ENCODE data around the gene SEC11A.
"Not testable (repeated sequence)": the region's sequence is repeated elsewhere in the genome, so short reads cannot be mapped to it uniquely, and the experiment has no call there.

SEC11A gene

DNA sequence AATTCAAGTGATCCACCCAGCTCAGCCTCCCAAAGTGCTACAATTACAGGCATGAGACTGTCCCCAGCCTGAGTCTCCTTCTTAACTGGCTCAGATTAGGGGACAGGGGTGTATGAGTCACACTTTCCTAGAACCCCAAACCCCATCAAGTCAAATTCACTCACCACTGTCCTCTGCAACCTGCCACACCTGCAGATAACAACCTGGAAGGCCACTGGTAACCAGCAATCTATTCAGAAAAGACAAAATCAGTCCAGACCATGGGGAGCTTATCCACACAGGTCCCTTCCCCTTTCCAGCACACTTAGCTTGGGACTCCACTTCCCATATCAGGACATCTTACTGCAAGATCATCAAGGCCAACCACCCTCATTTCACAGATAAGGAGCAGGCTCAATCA lies 68.2 kb downstream of the SEC11A start:
- Histone ChIP-seq H3K27ac (ENCODE audit: low read depth in 2 of 2, low read length in 2 of 2) (no peak overlapping the region), H3K4me3 (ENCODE audit: low read length in 2 of 2) (no peak overlapping the region), H3K9ac (ENCODE audit: low read depth in 1 of 2, low read length in 2 of 2) (no peak overlapping the region), H3K36me3 (ENCODE audit: control insufficient read depth in 2 of 2, insufficient read depth in 2 of 2, low read length in 2 of 2) (peaks cover 56 to 71% of the 10 kb centered on the region in 2 donors), H3K9me3 (ENCODE audit: control insufficient read depth in 2 of 2, low read length in 2 of 2) (no peaks in the 10 kb centered on the region), H3K27me3 (ENCODE audit: control insufficient read depth in 2 of 2, insufficient read depth in 2 of 2, low read length in 2 of 2) (no peaks in the 10 kb centered on the region), H3K4me1 (ENCODE audit: control insufficient read depth in 2 of 2, insufficient read depth in 2 of 2, low read length in 2 of 2) (peaks cover 0 to 4% of the 10 kb centered on the region in 2 donors)

DNA sequence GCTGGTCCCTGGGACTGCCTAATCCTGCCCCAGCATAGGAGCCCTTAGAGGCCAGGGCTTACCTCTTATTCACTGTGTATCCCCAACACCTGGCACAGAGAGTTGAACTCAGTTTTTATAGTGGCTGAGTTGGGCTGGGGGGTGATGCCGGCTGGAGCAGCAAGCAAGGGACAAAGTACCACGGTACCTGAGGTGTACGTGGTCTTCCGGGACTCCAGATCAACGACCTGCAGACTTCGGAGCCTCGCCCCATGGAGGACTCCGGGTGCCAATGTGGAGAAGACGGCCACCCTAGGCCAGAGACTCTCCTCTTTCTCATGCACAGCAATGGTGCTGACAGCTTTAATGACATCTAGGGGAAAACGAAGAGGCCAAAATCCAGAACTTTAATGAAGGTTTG lies 69.9 kb downstream of the SEC11A start:
- no peak overlapping the region for H3K27ac ChIP-seq (ENCODE audit: low read depth in 2 of 2, low read length in 2 of 2)
- H3K9me3 ChIP-seq (ENCODE audit: control insufficient read depth in 2 of 2, low read length in 2 of 2) = no peaks in the 10 kb centered on the region
- no peak overlapping the region for H3K9ac ChIP-seq (ENCODE audit: low read depth in 1 of 2, low read length in 2 of 2)
- no peaks in the 10 kb centered on the region for H3K4me1 ChIP-seq (ENCODE audit: control insufficient read depth in 2 of 2, insufficient read depth in 2 of 2, low read length in 2 of 2)
- H3K27me3 ChIP-seq (ENCODE audit: control insufficient read depth in 2 of 2, insufficient read depth in 2 of 2, low read length in 2 of 2) = no peaks in the 10 kb centered on the region
- H3K36me3 ChIP-seq (ENCODE audit: control insufficient read depth in 2 of 2, insufficient read depth in 2 of 2, low read length in 2 of 2) = peaks cover 55 to 72% of the 10 kb centered on the region in 2 donors
- H3K4me3 ChIP-seq (ENCODE audit: low read length in 2 of 2) = no peak overlapping the region

DNA sequence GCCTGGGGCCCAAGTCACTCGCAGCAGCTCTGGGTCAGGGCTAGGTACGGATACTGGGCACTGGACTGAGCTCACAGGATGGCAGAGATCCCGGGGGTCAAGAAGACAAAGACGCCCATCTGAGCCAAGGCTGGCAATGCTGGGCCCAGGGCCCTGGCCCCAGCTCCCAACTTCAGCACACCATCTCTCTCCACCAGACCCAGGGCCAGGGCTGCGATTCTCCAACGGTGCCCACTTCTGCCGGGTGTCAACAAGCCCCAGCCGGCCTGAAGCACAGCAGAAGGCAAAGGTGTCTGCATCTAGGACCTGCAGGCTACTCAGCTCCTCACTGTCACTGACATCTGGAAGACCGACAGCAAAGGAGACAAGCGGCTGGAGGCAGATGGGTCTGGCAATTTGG lies 70.4 kb downstream of the SEC11A start:
- Histone ChIP-seq H3K4me1 (ENCODE audit: control insufficient read depth in 2 of 2, insufficient read depth in 2 of 2, low read length in 2 of 2) (no peaks in the 10 kb centered on the region), H3K9ac (ENCODE audit: low read depth in 1 of 2, low read length in 2 of 2) (no peak overlapping the region), H3K36me3 (ENCODE audit: control insufficient read depth in 2 of 2, insufficient read depth in 2 of 2, low read length in 2 of 2) (peaks cover 60 to 74% of the 10 kb centered on the region in 2 donors), H3K9me3 (ENCODE audit: control insufficient read depth in 2 of 2, low read length in 2 of 2) (no peaks in the 10 kb centered on the region), H3K27me3 (ENCODE audit: control insufficient read depth in 2 of 2, insufficient read depth in 2 of 2, low read length in 2 of 2) (no peaks in the 10 kb centered on the region), H3K4me3 (ENCODE audit: low read length in 2 of 2) (no peak overlapping the region), H3K27ac (ENCODE audit: low read depth in 2 of 2, low read length in 2 of 2) (no peak overlapping the region)

DNA sequence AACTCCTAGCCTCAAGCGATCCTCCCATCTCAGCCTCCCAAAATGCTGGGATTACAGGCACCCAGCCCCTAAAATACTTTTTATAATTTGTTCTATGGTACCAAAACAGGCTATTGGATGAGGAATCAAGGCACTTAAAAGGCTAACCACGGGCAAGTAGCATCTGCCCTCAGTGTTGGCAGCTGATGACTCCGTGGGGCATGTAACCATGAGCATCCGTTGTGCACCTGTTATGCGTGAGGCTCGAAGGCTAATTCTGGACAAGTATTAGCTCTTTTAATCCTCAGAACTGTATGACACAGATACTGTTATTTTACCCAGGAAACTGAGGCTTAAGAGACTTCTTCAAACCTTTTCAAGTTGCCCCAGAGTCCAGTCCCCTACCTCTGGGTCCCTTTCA lies 72.1 kb downstream of the SEC11A start:
- Histone ChIP-seq H3K9ac (ENCODE audit: low read depth in 1 of 2, low read length in 2 of 2) (no peak overlapping the region), H3K27ac (ENCODE audit: low read depth in 2 of 2, low read length in 2 of 2) (no peak overlapping the region), H3K9me3 (ENCODE audit: control insufficient read depth in 2 of 2, low read length in 2 of 2) (no peaks in the 10 kb centered on the region), H3K36me3 (ENCODE audit: control insufficient read depth in 2 of 2, insufficient read depth in 2 of 2, low read length in 2 of 2) (peaks cover 64 to 80% of the 10 kb centered on the region in 2 donors), H3K4me1 (ENCODE audit: control insufficient read depth in 2 of 2, insufficient read depth in 2 of 2, low read length in 2 of 2) (no peaks in the 10 kb centered on the region), H3K4me3 (ENCODE audit: low read length in 2 of 2) (no peak overlapping the region), H3K27me3 (ENCODE audit: control insufficient read depth in 2 of 2, insufficient read depth in 2 of 2, low read length in 2 of 2) (no peaks in the 10 kb centered on the region)

DNA sequence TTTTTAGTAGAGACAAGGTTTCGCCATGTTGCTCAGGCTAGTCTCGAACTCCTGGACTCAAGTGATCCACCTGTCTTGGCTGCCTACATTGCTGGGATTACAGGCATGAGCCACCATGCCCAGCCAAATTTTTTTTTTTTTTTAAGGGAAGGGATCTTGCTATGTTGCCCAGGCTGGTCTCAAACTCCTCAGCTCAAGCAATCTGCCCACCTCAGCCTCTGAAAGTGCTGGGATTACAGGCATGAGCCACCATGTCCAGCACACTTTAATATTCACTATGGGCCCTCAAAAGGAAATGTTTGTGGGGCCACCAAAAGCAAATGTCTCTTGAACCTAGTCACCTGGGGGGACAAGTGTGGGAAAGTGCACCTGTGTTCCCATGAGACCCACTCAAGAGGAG lies 73.3 kb downstream of the SEC11A start:
- H3K9ac ChIP-seq (ENCODE audit: low read depth in 1 of 2, low read length in 2 of 2); H3K9me3 ChIP-seq (ENCODE audit: control insufficient read depth in 2 of 2, low read length in 2 of 2); H3K27me3 ChIP-seq (ENCODE audit: control insufficient read depth in 2 of 2, insufficient read depth in 2 of 2, low read length in 2 of 2); H3K27ac ChIP-seq (ENCODE audit: low read depth in 2 of 2, low read length in 2 of 2); H3K4me1 ChIP-seq (ENCODE audit: control insufficient read depth in 2 of 2, insufficient read depth in 2 of 2, low read length in 2 of 2); H3K4me3 ChIP-seq (ENCODE audit: low read length in 2 of 2): not testable (repeated sequence)
- peaks cover 59 to 76% of the 10 kb centered on the region in 2 donors for H3K36me3 ChIP-seq (ENCODE audit: control insufficient read depth in 2 of 2, insufficient read depth in 2 of 2, low read length in 2 of 2)

DNA sequence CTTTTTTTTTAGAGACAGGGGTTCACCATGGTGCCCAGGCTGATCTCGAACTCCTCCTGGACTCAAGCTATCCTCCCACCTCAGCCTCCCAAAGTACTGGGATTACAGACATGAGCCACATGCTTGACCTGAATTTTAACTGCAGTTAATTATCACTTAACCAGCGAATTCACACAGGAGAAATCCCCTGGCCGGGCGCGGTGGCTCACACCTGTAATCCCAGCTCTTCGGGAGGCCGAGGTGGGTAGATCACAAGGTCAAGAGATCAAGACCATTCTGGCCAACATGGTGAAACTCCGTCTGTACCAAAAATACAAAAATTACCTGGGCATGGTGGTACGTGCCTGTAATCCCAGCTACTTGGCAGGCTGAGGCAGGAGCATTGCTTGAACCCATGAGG lies 74.1 kb downstream of the SEC11A start:
- H3K9me3 ChIP-seq (ENCODE audit: control insufficient read depth in 2 of 2, low read length in 2 of 2); H3K4me1 ChIP-seq (ENCODE audit: control insufficient read depth in 2 of 2, insufficient read depth in 2 of 2, low read length in 2 of 2); H3K4me3 ChIP-seq (ENCODE audit: low read length in 2 of 2); H3K27ac ChIP-seq (ENCODE audit: low read depth in 2 of 2, low read length in 2 of 2); H3K27me3 ChIP-seq (ENCODE audit: control insufficient read depth in 2 of 2, insufficient read depth in 2 of 2, low read length in 2 of 2); H3K9ac ChIP-seq (ENCODE audit: low read depth in 1 of 2, low read length in 2 of 2): not testable (repeated sequence)
- H3K36me3 ChIP-seq (ENCODE audit: control insufficient read depth in 2 of 2, insufficient read depth in 2 of 2, low read length in 2 of 2) = peaks cover 54 to 73% of the 10 kb centered on the region in 2 donors

DNA sequence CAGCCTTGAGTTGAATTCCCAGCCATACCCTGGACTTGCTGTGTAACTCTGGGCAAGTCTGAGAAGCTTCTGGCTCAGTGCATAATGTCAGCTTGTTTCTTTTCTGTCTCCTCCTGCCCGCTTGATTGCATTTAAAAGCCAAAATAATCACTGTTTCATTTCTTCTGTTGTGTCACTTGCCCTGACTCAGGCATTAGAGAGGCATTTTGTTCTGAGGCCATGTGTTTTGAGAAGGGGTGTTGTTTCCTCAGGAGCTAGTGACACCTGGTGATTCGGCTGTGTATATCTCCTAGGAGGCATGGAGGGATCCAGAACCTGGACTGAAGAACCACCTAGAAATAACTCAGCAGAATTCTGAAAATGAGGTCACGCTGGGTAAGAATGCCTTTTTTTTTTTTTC lies 77.8 kb downstream of the SEC11A start:
- no peak overlapping the region for H3K4me3 ChIP-seq (ENCODE audit: low read length in 2 of 2)
- H3K9ac ChIP-seq (ENCODE audit: low read depth in 1 of 2, low read length in 2 of 2) = no peak overlapping the region
- H3K27me3 ChIP-seq (ENCODE audit: control insufficient read depth in 2 of 2, insufficient read depth in 2 of 2, low read length in 2 of 2) = no peaks in the 10 kb centered on the region
- peaks cover 27 to 44% of the 10 kb centered on the region in 2 donors for H3K36me3 ChIP-seq (ENCODE audit: control insufficient read depth in 2 of 2, insufficient read depth in 2 of 2, low read length in 2 of 2)
- no peaks in the 10 kb centered on the region for H3K9me3 ChIP-seq (ENCODE audit: control insufficient read depth in 2 of 2, low read length in 2 of 2)
- H3K27ac ChIP-seq (ENCODE audit: low read depth in 2 of 2, low read length in 2 of 2) = no peak overlapping the region
- H3K4me1 ChIP-seq (ENCODE audit: control insufficient read depth in 2 of 2, insufficient read depth in 2 of 2, low read length in 2 of 2) = peaks cover 5 to 7% of the 10 kb centered on the region in 2 donors

DNA sequence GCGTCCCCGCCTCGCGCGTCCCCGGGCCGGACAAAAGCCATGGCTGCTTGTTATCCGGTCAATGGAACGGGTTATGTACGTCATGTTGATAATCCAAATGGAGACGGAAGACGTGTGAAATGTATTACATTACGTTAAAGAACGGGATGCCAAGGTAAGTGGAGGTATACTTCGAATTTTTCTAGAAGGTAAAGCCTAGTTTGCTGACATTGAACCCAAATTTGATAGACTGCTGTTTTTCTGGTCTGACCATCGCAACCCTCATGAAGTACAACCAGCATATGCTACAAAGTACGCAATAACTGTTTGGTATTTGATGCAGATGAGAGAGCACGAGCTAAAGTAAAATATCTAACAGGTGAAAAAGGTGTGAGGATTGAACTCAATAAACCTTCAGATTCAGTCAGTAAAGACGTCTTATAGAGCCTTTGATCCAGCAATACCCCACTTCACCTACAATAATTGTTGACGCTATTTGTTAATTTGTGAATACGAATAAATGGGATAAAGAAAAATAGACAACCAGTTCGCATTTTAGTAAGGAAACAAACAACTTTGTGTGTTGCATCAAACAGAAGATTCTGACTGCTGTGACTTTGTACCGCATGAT lies 81.6 kb downstream of the SEC11A start:
- peak overlapping the region; percentile 82 to 83 for H3K9ac ChIP-seq (ENCODE audit: low read depth in 1 of 2, low read length in 2 of 2)
- H3K9me3 ChIP-seq (ENCODE audit: control insufficient read depth in 2 of 2, low read length in 2 of 2) = no peaks in the 10 kb centered on the region
- peak overlapping the region; percentile 74 to 84 for H3K4me3 ChIP-seq (ENCODE audit: low read length in 2 of 2)
- H3K27ac ChIP-seq (ENCODE audit: low read depth in 2 of 2, low read length in 2 of 2) = peak overlapping the region; percentile 92 to 93
- H3K27me3 ChIP-seq (ENCODE audit: control insufficient read depth in 2 of 2, insufficient read depth in 2 of 2, low read length in 2 of 2) = no peaks in the 10 kb centered on the region
- peaks cover 8 to 15% of the 10 kb centered on the region in 2 donors for H3K36me3 ChIP-seq (ENCODE audit: control insufficient read depth in 2 of 2, insufficient read depth in 2 of 2, low read length in 2 of 2)
- H3K4me1 ChIP-seq (ENCODE audit: control insufficient read depth in 2 of 2, insufficient read depth in 2 of 2, low read length in 2 of 2) = peaks cover 20 to 24% of the 10 kb centered on the region in 2 donors

DNA sequence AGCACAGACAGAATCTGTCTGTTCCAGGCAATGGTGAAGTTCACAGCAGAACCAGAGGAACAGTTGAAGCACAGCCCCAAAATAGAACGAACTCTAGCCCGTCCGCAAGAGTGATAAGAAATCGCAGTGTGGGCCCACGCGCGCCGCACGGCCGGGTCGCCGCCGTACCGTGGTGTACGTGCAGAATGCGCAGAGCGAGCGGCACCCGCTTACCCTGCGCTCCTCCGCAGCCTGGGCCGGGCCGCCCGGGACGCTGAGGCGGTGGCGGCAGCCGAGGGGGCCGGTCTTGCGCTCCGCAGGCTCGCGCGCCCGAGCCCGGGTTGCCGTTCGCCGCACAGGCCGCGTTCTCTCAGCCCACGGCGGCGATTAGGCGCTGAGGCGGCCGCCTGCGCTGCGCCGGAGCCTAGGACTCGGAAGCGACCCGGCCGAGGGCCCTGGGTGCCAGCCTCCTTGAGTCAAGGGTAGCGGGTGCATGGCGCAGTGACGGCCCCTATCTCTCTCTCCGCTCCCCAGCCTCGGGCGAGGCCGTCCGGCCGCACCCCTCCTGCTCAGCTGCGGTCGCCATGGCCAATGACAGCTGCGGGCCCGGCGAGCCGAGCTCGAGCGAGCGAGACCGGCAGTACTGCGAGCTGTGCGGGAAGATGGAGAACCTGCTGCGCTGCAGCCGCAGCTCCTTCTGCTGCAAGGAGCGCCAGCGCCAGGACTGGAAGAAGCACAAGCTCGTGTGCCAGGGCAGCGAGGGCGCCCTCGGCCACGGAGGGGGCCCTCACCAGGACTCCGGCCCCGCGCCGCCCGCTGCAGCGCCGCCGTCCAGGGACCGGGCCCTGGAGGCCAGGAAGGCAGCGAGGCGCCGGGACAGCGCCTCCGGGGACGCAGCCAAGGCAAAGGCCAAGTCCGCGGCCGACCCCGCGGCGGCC lies 82.4 kb downstream of the SEC11A start:
- Histone ChIP-seq H3K4me3 (ENCODE audit: low read length in 2 of 2) (peak overlapping the region; percentile 74 to 84), H3K36me3 (ENCODE audit: control insufficient read depth in 2 of 2, insufficient read depth in 2 of 2, low read length in 2 of 2) (peaks cover 7 to 12% of the 10 kb centered on the region in 2 donors), H3K9ac (ENCODE audit: low read depth in 1 of 2, low read length in 2 of 2) (peak overlapping the region; percentile 82 to 83), H3K4me1 (ENCODE audit: control insufficient read depth in 2 of 2, insufficient read depth in 2 of 2, low read length in 2 of 2) (peaks cover 20 to 24% of the 10 kb centered on the region in 2 donors), H3K27me3 (ENCODE audit: control insufficient read depth in 2 of 2, insufficient read depth in 2 of 2, low read length in 2 of 2) (no peaks in the 10 kb centered on the region), H3K27ac (ENCODE audit: low read depth in 2 of 2, low read length in 2 of 2) (peak overlapping the region; percentile 92 to 93), H3K9me3 (ENCODE audit: control insufficient read depth in 2 of 2, low read length in 2 of 2) (no peaks in the 10 kb centered on the region)

DNA sequence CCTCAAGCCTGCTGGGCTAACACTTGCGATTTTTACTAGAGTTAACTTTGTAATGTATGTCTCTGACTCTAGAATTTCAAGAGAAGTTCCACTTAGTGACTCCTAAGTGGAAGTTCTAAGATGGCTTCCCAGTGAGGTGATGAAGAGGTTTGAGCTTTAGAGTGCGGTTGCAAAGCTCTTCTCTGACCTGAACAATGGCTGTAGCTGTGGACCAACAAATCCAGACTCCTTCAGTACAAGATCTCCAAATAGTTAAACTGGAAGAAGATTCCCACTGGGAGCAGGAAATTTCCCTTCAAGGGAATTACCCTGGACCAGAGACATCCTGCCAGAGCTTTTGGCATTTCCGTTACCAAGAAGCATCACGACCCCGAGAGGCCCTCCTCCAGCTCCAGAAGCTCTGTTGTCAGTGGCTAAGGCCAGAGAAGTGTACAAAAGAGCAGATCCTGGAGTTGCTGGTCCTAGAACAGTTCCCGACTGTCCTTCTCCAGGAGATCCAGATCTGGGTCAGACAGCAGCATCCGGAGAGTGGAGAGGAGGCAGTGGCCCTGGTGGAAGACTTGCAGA lies 84.2 kb downstream of the SEC11A start:
- H3K4me1 ChIP-seq (ENCODE audit: control insufficient read depth in 2 of 2, insufficient read depth in 2 of 2, low read length in 2 of 2) = peaks cover 20 to 24% of the 10 kb centered on the region in 2 donors
- no peaks in the 10 kb centered on the region for H3K9me3 ChIP-seq (ENCODE audit: control insufficient read depth in 2 of 2, low read length in 2 of 2)
- peak overlapping the region; percentile 79 to 86 for H3K27ac ChIP-seq (ENCODE audit: low read depth in 2 of 2, low read length in 2 of 2)
- no peaks in the 10 kb centered on the region for H3K27me3 ChIP-seq (ENCODE audit: control insufficient read depth in 2 of 2, insufficient read depth in 2 of 2, low read length in 2 of 2)
- H3K4me3 ChIP-seq (ENCODE audit: low read length in 2 of 2) = peak overlapping the region; percentile 80 to 96
- H3K9ac ChIP-seq (ENCODE audit: low read depth in 1 of 2, low read length in 2 of 2) = peak overlapping the region; percentile 85 to 88
- no peaks in the 10 kb centered on the region for H3K36me3 ChIP-seq (ENCODE audit: control insufficient read depth in 2 of 2, insufficient read depth in 2 of 2, low read length in 2 of 2)

Measured in mucosa of rectum (tissue), 2 donors.